ENCODE data around the gene ANP32A.

The ANP32A gene

DNA sequence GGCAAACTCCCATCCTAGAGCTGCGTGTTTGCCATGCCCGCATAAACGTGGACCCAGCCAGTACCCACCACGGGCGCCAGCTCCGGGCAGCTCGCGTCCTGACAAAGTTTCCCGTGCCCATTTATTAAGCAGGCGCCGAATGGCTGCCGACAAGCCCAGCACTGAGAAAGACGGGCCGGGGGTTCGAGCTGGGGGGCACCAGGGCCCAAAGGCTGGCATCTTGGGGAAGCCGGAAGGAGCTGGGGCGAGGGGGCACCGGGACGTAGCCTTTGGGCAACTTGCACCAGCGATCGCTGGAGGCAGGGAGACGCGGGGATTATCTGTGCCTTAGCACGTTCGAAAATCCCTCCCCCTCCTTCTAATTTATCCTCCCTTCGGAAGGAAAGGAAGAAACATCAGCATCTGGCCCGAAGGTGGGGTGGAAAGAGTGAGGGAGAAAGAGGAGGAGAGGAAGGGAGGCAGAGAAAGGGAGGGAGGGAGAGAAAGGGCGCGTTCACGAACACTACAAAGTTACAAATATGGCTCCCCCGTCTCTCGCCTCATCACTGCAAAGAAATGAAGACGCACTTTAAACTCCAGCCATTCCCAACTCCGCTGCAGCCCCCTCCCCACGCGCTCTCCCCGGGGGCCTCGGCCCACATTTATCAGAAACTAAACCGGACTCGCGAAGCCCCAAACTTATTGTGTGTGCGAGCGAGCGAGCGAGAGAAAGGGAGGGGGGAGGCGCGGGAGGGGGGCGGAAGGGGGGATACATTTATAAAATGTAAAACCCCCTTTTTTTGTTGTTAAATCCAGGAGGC lies 1.0 kb downstream of the ANP32A start:
- Histone ChIP-seq H3K27me3 (ENCODE audit: control insufficient read depth in 1 of 2, insufficient read depth in 2 of 2, low read length in 2 of 2) (no peaks in the 10 kb centered on the region), H3K27ac (ENCODE audit: low read length) (peak overlapping the region; percentile 92), H3K9me3 (ENCODE audit: control insufficient read depth in 2 of 2, low read length in 2 of 2) (no peaks in the 10 kb centered on the region), H3K4me1 (ENCODE audit: control insufficient read depth, insufficient read depth, low read length) (peaks cover 21% of the 10 kb centered on the region), H3K36me3 (ENCODE audit: control insufficient read depth in 2 of 2, insufficient read depth in 2 of 2, low read length in 2 of 2) (no peaks in the 10 kb centered on the region), H3K4me3 (ENCODE audit: low read length in 2 of 2) (peak overlapping the region; percentile 92 to 94), H3K9ac (ENCODE audit: low read length in 2 of 2) (peak overlapping the region; percentile 87 to 92)

DNA sequence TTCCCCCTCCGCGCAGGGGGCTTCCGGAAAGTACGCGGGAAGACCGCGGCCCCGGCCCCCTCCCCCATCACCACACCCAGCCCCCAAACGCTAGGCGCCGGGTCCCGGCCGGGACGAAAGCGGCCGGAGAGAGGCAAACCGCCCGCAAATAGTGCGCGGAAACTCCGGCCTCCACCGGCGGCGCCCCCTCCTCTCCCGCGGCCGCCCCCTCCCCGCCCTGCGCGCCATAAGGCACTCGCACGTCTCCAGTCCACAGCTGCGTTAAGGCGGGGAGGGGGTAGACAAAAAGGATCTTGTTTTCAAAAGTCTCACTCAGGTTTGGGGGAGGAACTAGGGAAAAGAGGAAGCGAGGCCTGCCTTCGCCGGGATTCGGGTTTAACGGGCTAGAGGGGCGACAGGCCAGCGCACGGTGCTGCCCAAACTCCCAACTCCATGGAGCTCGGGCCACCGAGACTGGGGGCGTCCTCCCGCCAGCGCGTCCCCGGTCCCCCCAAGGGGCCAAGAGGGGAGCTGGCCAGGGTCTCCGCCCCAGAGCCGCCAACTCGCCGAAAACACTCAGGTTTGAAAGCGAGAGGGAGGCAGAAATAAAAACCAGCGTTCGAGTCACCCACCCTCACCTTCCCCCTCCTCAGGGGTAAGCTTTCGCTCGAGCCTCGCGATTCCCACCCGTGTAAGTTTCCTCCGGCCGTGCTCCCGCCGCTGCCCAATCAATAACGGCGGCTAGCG lies 1.8 kb downstream of the ANP32A start:
- H3K36me3 ChIP-seq (ENCODE audit: control insufficient read depth in 2 of 2, insufficient read depth in 2 of 2, low read length in 2 of 2): no peaks in the 10 kb centered on the region
- H3K9me3 ChIP-seq (ENCODE audit: control insufficient read depth in 2 of 2, low read length in 2 of 2): no peaks in the 10 kb centered on the region
- peak overlapping the region; percentile 92 to 94 for H3K4me3 ChIP-seq (ENCODE audit: low read length in 2 of 2)
- peak overlapping the region; percentile 92 for H3K27ac ChIP-seq (ENCODE audit: low read length)
- peaks cover 21% of the 10 kb centered on the region for H3K4me1 ChIP-seq (ENCODE audit: control insufficient read depth, insufficient read depth, low read length)
- H3K9ac ChIP-seq (ENCODE audit: low read length in 2 of 2): peak overlapping the region; percentile 87 to 92
- no peaks in the 10 kb centered on the region for H3K27me3 ChIP-seq (ENCODE audit: control insufficient read depth in 1 of 2, insufficient read depth in 2 of 2, low read length in 2 of 2)

DNA sequence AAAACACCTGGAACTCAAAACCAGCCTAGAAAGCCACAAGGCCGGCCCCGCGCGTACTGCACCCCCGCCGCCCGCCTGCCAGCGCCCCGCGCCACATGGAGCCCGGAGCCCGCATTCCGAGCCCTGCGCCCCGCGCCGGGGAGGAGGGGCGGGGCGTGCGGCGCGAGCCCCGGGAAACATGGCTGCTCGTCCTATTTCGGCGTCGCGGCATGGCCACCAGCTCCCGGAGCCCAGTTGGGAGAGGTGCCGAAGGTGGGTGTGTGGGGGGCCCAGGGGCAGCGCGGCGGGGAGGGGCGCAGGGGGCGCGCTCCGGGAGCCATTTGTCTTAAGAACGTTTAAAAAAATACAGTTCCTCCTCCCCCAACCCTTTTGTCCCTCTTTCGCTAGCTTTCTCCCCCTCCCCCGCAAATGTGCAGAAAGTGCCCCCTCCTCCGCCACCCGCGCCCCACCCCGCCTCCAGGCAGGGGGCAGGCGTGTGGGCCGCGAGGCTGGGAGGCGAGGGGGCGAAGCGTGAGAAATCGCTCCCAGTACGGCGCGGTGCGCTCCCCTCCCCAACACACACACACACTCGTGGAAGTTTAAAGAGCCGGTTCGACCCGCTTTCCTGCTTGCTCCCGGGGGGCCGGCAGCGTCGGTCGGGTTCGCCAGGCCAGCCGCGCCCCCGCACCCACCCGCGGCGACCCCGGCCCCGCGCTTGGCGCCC lies 2.5 kb downstream of the ANP32A start:
- Histone ChIP-seq H3K27me3 (ENCODE audit: control insufficient read depth in 1 of 2, insufficient read depth in 2 of 2, low read length in 2 of 2) (no peaks in the 10 kb centered on the region), H3K4me1 (ENCODE audit: control insufficient read depth, insufficient read depth, low read length) (peaks cover 27% of the 10 kb centered on the region), H3K4me3 (ENCODE audit: low read length in 2 of 2) (peak overlapping the region; percentile 92 to 94), H3K9ac (ENCODE audit: low read length in 2 of 2) (peak overlapping the region; percentile 64 to 87), H3K27ac (ENCODE audit: low read length) (peak overlapping the region; percentile 92), H3K36me3 (ENCODE audit: control insufficient read depth in 2 of 2, insufficient read depth in 2 of 2, low read length in 2 of 2) (no peaks in the 10 kb centered on the region), H3K9me3 (ENCODE audit: control insufficient read depth in 2 of 2, low read length in 2 of 2) (no peaks in the 10 kb centered on the region)

DNA sequence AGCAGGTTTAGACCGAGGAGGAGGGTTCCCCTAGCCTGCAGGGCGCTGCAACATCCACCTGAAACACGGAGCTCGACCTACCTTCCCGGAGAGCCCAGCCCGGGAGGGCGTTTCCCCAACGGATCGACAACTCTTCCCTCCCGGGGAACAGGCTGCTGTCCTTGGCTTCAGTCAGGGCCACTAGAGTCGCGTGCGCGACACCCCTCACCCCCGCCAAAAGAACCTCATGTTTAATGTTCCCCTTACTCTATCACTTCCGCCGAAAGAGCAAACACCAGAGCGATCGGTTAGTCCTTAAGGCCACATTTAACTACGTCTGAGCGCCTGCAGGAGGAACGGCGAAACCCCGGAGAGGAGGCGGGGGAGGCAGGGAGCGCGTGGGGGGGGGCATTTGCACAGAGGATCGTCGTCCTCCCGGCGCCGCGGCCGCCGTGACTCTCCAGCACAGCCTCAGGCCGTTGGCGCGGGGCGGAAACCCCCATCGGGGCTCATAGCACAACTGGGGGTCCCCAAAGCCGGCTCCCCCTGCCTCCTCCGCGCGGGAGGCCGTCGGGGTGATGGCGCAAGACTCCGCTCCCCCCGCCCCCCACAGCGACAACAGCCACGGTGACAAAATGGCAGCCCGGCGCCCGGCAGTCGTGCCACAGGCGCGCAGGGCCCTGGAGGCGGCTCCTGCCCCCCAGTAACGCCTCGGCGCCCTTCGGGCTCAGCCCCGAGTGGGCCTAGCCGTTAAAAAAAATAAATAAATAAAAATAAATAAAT lies 3.2 kb downstream of the ANP32A start:
- H3K9ac ChIP-seq (ENCODE audit: low read length in 2 of 2): peak overlapping the region; percentile 83 to 87
- peak overlapping the region; percentile 92 for H3K27ac ChIP-seq (ENCODE audit: low read length)
- peaks cover 30% of the 10 kb centered on the region for H3K4me1 ChIP-seq (ENCODE audit: control insufficient read depth, insufficient read depth, low read length)
- H3K27me3 ChIP-seq (ENCODE audit: control insufficient read depth in 1 of 2, insufficient read depth in 2 of 2, low read length in 2 of 2): no peaks in the 10 kb centered on the region
- H3K4me3 ChIP-seq (ENCODE audit: low read length in 2 of 2): peak overlapping the region; percentile 92 to 93
- H3K9me3 ChIP-seq (ENCODE audit: control insufficient read depth in 2 of 2, low read length in 2 of 2): no peaks in the 10 kb centered on the region
- H3K36me3 ChIP-seq (ENCODE audit: control insufficient read depth in 2 of 2, insufficient read depth in 2 of 2, low read length in 2 of 2): no peaks in the 10 kb centered on the region

DNA sequence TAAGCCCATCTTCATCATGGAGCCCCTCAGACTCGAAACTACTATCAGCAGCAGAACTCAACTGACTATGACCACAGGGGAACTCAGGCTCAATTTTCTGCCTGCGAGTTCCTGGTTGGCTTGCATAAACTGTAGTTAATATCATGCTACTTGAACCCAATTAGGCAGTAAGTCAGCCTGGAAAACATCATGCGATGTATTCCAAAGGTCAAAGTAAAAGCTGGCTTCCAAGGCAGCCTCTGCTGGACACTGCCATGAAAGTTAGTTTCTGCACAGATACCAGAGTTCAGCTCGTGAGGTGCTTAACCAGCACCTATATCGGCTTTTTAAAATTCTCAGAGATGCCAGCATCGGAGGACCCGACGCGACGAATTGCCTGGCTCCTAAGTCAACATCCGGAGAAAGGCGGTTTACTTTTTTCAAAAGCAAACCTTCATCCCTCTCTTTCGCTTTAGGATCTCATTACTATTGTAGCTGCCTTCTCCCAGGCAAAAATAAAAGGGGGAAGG lies 3.8 kb downstream of the ANP32A start:
- H3K4me1 ChIP-seq (ENCODE audit: control insufficient read depth, insufficient read depth, low read length): peaks cover 37% of the 10 kb centered on the region
- H3K36me3 ChIP-seq (ENCODE audit: control insufficient read depth in 2 of 2, insufficient read depth in 2 of 2, low read length in 2 of 2): no peaks in the 10 kb centered on the region

DNA sequence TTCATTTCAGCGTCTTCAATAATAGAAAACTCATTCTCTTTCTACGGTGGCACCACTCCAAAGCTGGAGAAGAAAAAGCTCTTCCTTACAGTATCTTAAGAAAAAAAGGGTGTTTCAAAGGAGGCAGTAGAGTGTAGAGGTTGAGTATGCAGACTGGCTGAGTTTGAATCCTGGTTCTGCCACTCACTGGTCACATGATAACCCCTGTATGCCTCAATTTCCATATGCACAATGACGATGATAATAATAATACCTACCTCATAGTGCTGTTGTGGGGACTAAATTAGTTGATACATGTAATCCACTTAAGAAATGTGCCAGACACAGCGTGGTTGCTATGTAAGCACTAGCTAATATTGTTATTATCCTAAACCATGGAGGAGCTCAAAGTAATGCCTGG lies 4.5 kb downstream of the ANP32A start:
- Histone ChIP-seq H3K4me1 (ENCODE audit: control insufficient read depth, insufficient read depth, low read length) (peaks cover 37% of the 10 kb centered on the region), H3K36me3 (ENCODE audit: control insufficient read depth in 2 of 2, insufficient read depth in 2 of 2, low read length in 2 of 2) (no peaks in the 10 kb centered on the region), H3K4me3 (ENCODE audit: low read length in 2 of 2) (peak overlapping the region; percentile 92 to 93), H3K27me3 (ENCODE audit: control insufficient read depth in 1 of 2, insufficient read depth in 2 of 2, low read length in 2 of 2) (no peaks in the 10 kb centered on the region), H3K9me3 (ENCODE audit: control insufficient read depth in 2 of 2, low read length in 2 of 2) (no peaks in the 10 kb centered on the region), H3K9ac (ENCODE audit: low read length in 2 of 2) (no peak overlapping the region), H3K27ac (ENCODE audit: low read length) (peak overlapping the region; percentile 92)

More for the DNA sequence above, 3.8 kb downstream of the ANP32A start:
- peak overlapping the region; percentile 92 for H3K27ac ChIP-seq (ENCODE audit: low read length)
- H3K9me3 ChIP-seq (ENCODE audit: control insufficient read depth in 2 of 2, low read length in 2 of 2): no peaks in the 10 kb centered on the region
- H3K27me3 ChIP-seq (ENCODE audit: control insufficient read depth in 1 of 2, insufficient read depth in 2 of 2, low read length in 2 of 2): no peaks in the 10 kb centered on the region
- peak overlapping the region; percentile 83 to 87 for H3K9ac ChIP-seq (ENCODE audit: low read length in 2 of 2)
- peak overlapping the region; percentile 92 to 93 for H3K4me3 ChIP-seq (ENCODE audit: low read length in 2 of 2)

DNA sequence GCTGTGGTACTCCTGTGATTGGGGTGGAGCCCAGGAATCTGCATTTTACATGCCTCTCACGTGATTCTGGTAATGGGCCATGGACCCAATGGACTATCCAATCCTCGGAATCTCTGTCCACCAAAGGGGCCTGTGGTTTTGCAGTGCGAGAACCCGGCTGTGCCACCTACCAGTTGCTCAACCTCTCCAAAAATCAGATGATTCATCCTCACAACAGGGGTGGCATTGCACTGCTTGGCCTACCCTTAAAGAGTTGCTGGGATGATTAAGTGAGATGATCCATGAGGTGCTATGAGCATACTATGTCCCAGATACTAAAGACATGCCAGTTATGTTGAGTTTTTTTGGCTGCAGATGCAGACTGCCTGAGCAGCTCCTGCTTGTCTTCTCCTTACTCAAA lies 5.1 kb downstream of the ANP32A start:
- H3K4me1 ChIP-seq (ENCODE audit: control insufficient read depth, insufficient read depth, low read length): peaks cover 37% of the 10 kb centered on the region
- no peaks in the 10 kb centered on the region for H3K27me3 ChIP-seq (ENCODE audit: control insufficient read depth in 1 of 2, insufficient read depth in 2 of 2, low read length in 2 of 2)
- no peak overlapping the region for H3K4me3 ChIP-seq (ENCODE audit: low read length in 2 of 2)
- no peaks in the 10 kb centered on the region for H3K36me3 ChIP-seq (ENCODE audit: control insufficient read depth in 2 of 2, insufficient read depth in 2 of 2, low read length in 2 of 2)
- no peaks in the 10 kb centered on the region for H3K9me3 ChIP-seq (ENCODE audit: control insufficient read depth in 2 of 2, low read length in 2 of 2)
- no peak overlapping the region for H3K9ac ChIP-seq (ENCODE audit: low read length in 2 of 2)
- no peak overlapping the region for H3K27ac ChIP-seq (ENCODE audit: low read length)

DNA sequence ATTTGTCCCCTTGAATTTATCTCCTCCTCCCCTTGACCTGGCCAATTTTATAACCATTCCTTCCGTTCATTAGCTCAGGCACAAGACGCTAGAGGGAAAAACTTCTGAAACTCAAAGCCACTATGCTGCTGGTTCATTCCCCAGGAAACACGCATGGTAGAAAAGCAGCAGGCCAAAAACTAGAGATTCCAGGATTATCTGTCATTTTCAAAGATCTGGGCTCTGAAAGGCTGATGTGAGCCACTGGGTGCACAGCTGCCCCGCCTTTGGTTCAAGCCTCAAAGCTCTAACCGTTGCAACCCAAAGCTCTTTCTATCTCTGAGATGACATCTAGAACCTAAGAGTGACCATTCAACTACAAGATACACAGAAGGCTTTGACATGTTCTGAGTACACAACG lies 6.1 kb downstream of the ANP32A start:
- H3K4me3 ChIP-seq (ENCODE audit: low read length in 2 of 2): no peak overlapping the region
- H3K27ac ChIP-seq (ENCODE audit: low read length): no peak overlapping the region
- peaks cover 37% of the 10 kb centered on the region for H3K4me1 ChIP-seq (ENCODE audit: control insufficient read depth, insufficient read depth, low read length)
- no peak overlapping the region for H3K9ac ChIP-seq (ENCODE audit: low read length in 2 of 2)
- no peaks in the 10 kb centered on the region for H3K36me3 ChIP-seq (ENCODE audit: control insufficient read depth in 2 of 2, insufficient read depth in 2 of 2, low read length in 2 of 2)
- H3K9me3 ChIP-seq (ENCODE audit: control insufficient read depth in 2 of 2, low read length in 2 of 2): no peaks in the 10 kb centered on the region
- no peaks in the 10 kb centered on the region for H3K27me3 ChIP-seq (ENCODE audit: control insufficient read depth in 1 of 2, insufficient read depth in 2 of 2, low read length in 2 of 2)

DNA sequence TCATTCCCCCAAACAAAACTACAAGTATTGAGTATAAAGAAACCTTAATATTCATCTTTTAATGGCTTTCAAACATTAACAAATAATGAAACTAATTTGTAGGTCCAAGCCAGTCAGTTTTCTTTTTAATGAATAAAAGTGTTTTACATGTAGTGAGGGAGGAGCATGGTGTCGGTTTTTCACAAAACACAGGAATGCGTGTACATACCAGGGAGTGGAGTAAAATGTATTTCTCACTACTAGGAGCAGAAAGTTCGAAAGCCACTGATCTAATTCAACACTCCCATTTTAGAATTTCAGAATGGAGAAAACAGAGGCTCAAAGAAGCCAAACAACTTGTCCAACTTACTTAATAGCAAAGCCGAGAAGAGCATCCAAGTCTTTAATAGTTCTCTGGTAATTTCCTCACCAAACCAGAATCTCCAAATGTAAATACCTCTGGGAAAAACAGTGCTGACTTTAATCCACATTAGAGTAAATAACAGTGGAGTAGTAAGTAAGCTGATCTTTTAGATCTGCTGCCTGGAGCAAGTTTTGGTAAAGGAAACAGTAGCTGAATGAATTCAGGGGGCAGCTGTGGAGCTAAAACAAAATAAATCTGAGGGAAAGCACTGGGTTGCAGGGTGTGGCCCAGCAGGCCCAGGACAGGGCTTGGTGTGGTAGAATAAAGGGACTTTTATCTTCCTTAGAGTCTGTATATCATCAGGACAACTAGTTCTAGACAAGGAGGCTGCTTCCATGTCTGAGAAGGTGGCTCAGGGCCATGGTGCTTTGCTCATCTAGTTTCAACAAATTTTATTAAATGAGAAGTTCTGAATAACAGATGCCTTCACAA lies 7.9 kb downstream of the ANP32A start:
- no peaks in the 10 kb centered on the region for H3K27me3 ChIP-seq (ENCODE audit: control insufficient read depth in 1 of 2, insufficient read depth in 2 of 2, low read length in 2 of 2)
- H3K4me1 ChIP-seq (ENCODE audit: control insufficient read depth, insufficient read depth, low read length): peaks cover 47% of the 10 kb centered on the region
- no peak overlapping the region for H3K9ac ChIP-seq (ENCODE audit: low read length in 2 of 2)
- H3K4me3 ChIP-seq (ENCODE audit: low read length in 2 of 2): no peak overlapping the region
- H3K27ac ChIP-seq (ENCODE audit: low read length): peak overlapping the region; percentile 25
- H3K9me3 ChIP-seq (ENCODE audit: control insufficient read depth in 2 of 2, low read length in 2 of 2): no peaks in the 10 kb centered on the region
- no peaks in the 10 kb centered on the region for H3K36me3 ChIP-seq (ENCODE audit: control insufficient read depth in 2 of 2, insufficient read depth in 2 of 2, low read length in 2 of 2)

Measured in stomach smooth muscle (tissue), 2 donors.